SK-N-MC (cell line): ENCODE results near the gene MFN1.

ENCODE experiments used
- EZH2 ChIP-seq: fragments of 200-600 bp; sonication (generic); IDR thresholded peaks from one replicate; pipeline ENCODE4 v1.6.1; 2017; ENCODE audit warnings: antibody characterized with exemption
- FOXP2 ChIP-seq: optimal IDR thresholded peaks from 2 replicates; pipeline ENCODE3; 2011; ENCODE audit warnings: mild to moderate bottlenecking, moderate library complexity; ENCODE audit not compliant: insufficient read depth; ENCODE audit errors: extremely low read length, control extremely low read depth
- POLR2AphosphoS5 ChIP-seq: IDR thresholded peaks from 2 replicates; pipeline ENCODE4 v1.6.1; 2012; ENCODE audit warnings: mild to moderate bottlenecking, low read depth, low read length, borderline replicate concordance

GRCh38 chr3:179376474-179376873 is 29.0 kb downstream of the MFN1 start:
- TF ChIP-seq EZH2 (no peak), POLR2AphosphoS5 (no peak), FOXP2 (no peak)
